ENCODE results near the gene BORCS8. TPM values are rescaled to one million over a fixed set of nuclear protein-coding genes. Genes with fewer than 3 reads are reported as not detected.

BORCS8 gene
- total and polyA plus RNA-seq, 2 donors (not counting 3 experiments of a cell fraction or from before 2014, with no cell fraction given), result 37.4 to 45.8 TPM

DNA sequence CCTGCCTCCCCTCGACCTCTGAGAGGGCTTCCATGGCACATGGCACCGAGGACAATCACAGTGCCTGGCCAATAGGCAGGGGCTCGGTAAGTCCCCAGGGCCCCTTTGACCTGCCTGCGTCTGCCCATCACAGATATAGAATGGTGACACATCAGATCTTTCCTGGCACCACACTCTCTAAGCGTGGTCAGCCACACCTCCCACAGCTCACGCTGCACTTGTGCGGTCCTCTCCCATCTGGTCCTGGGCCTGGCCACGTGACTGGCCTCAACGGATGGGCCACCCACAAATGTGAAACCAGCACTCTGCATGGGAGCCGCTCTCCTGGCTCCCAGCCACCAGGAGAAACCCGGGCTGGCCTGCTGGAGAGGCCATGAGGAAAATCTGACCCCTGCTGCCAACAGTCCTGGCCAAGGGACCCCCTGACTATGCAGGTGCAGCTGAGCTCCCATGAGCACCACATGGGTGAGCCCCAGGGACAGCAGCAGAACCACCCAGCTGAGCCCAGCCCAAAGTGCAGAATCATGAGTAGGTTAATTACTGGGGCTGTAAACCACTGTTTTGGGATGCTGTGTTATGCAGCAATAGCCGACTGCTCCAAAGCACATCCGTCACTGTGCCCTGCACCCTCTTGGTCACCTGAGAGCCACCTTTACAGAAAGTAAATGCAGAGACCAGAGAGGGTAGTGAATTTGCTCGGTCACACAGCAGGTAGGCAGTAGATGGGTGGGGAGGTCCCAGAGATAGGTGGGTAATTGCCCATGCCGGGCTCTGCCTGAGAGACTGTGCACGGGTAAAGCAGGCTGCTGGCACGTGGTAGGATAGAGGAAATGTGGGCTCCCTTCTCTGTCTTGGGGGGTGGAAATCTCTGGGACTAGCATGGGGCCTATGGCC lies 12.2 kb downstream of the BORCS8 start:
- no peak for DNase-seq (ENCODE audit: low read depth, low spot score)
- TF ChIP-seq EZH2 (IDR thresholded peaks at IDR 0.05; ENCODE audit: borderline replicate concordance, low read depth, low read length, severe bottlenecking), result no peak
- TF ChIP-seq MYC (IDR thresholded peaks at IDR 0.05; ENCODE audit: low read depth, low read length), result no peak
- TF ChIP-seq, protein P1, sequence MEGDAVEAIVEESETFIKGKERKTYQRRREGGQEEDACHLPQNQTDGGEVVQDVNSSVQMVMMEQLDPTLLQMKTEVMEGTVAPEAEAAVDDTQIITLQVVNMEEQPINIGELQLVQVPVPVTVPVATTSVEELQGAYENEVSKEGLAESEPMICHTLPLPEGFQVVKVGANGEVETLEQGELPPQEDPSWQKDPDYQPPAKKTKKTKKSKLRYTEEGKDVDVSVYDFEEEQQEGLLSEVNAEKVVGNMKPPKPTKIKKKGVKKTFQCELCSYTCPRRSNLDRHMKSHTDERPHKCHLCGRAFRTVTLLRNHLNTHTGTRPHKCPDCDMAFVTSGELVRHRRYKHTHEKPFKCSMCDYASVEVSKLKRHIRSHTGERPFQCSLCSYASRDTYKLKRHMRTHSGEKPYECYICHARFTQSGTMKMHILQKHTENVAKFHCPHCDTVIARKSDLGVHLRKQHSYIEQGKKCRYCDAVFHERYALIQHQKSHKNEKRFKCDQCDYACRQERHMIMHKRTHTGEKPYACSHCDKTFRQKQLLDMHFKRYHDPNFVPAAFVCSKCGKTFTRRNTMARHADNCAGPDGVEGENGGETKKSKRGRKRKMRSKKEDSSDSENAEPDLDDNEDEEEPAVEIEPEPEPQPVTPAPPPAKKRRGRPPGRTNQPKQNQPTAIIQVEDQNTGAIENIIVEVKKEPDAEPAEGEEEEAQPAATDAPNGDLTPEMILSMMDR (IDR thresholded peaks at IDR 0.05; ENCODE audit: extremely low read depth in 1 of 2, insufficient read depth in 1 of 2, low read depth in 1 of 2, low read length in 2 of 2), result no peak
- TF ChIP-seq POLR2A (IDR thresholded peaks at IDR 0.05; ENCODE audit: low read depth, low read length), result no peak
- no peak for TF ChIP-seq GATA2 (IDR thresholded peaks at IDR 0.05; ENCODE audit: insufficient read depth, insufficient read length, low read depth, low read length)
- TF ChIP-seq, protein P2, sequence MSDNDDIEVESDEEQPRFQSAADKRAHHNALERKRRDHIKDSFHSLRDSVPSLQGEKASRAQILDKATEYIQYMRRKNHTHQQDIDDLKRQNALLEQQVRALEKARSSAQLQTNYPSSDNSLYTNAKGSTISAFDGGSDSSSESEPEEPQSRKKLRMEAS (IDR thresholded peaks at IDR 0.05; ENCODE audit: insufficient read depth, insufficient read length), result no peak
- no peak for TF ChIP-seq JUN (IDR thresholded peaks at IDR 0.05; ENCODE audit: borderline replicate concordance, insufficient read depth, insufficient read length, low read depth)
- TF ChIP-seq POLR2AphosphoS5 (IDR thresholded peaks at IDR 0.05; ENCODE audit: insufficient read depth, low read depth, low read length), result no peak
- TF ChIP-seq FOS (IDR thresholded peaks at IDR 0.05; ENCODE audit: borderline replicate concordance, insufficient read depth, low read length), result no peak
- H3K4me3 ChIP-seq (replicated peaks in 1 of 3; ENCODE audit: insufficient read depth in 1 of 3, low read depth in 1 of 3, low read length in 3 of 3), result no peak overlapping the region
- H3K9me1 ChIP-seq (replicated peaks; ENCODE audit: control insufficient read depth, extremely low read depth, insufficient read depth, low read length), result no peaks in the 10 kb centered on the region
- dilution Hi-C loops (cut with MboI; ENCODE audit: extremely low pct_ligation_motif_present, low sequenced_read_pairs) (no loop called here), intact Hi-C loops (cut with micrococcal nuclease) (no loop called here)
- peaks cover 0 to 6% of the 10 kb centered on the region in 2 experiments for H3K36me3 ChIP-seq (ENCODE audit: control insufficient read depth in 2 of 2, extremely low read depth in 1 of 2, insufficient read depth in 2 of 2, low read length in 2 of 2)
- H3K4me1 ChIP-seq (ENCODE audit: control insufficient read depth, extremely low read depth, insufficient read depth, low read length), result no peaks in the 10 kb centered on the region
- H3K9me3 ChIP-seq (replicated peaks; ENCODE audit: control insufficient read depth, insufficient read depth, low read length), result no peaks in the 10 kb centered on the region
- H4K20me1 ChIP-seq (replicated peaks; ENCODE audit: control insufficient read depth, extremely low read depth, insufficient read depth, low read length), result no peaks in the 10 kb centered on the region
- POLR2A ChIA-PET, result no interaction called here
- no peak overlapping the region for H3K27ac ChIP-seq (ENCODE audit: insufficient read depth, low read depth, low read length)
- H3K27me3 ChIP-seq (ENCODE audit: control insufficient read depth in 2 of 2, insufficient read depth in 2 of 2, low read length in 2 of 2), result no peaks in the 10 kb centered on the region
- no peak overlapping the region for H3K4me2 ChIP-seq (ENCODE audit: insufficient read depth, low read length)
- no peak overlapping the region for H3K9ac ChIP-seq (replicated peaks; ENCODE audit: extremely low read depth, insufficient read depth, low read length)
- no TSS peak for BruUV-seq (replicated peaks)
- FAIRE-seq, result no peak
- no peaks in the 10 kb centered on the region for H3K79me2 ChIP-seq (ENCODE audit: control insufficient read depth, insufficient read depth, low read length)
- CTCF ChIA-PET, result no interaction called here
- H2AFZ ChIP-seq (ENCODE audit: low read depth, low read length), result no peak overlapping the region
